ENCODE results near the gene PREB. TPM values are rescaled to one million over a fixed set of nuclear protein-coding genes. Genes with fewer than 3 reads are reported as not detected.

The PREB gene
- total and polyA plus RNA-seq, 2 of the 13 experiments (the other 11 are each of a cell fraction or from before 2014, with no cell fraction given): 112 to 192 TPM

DNA sequence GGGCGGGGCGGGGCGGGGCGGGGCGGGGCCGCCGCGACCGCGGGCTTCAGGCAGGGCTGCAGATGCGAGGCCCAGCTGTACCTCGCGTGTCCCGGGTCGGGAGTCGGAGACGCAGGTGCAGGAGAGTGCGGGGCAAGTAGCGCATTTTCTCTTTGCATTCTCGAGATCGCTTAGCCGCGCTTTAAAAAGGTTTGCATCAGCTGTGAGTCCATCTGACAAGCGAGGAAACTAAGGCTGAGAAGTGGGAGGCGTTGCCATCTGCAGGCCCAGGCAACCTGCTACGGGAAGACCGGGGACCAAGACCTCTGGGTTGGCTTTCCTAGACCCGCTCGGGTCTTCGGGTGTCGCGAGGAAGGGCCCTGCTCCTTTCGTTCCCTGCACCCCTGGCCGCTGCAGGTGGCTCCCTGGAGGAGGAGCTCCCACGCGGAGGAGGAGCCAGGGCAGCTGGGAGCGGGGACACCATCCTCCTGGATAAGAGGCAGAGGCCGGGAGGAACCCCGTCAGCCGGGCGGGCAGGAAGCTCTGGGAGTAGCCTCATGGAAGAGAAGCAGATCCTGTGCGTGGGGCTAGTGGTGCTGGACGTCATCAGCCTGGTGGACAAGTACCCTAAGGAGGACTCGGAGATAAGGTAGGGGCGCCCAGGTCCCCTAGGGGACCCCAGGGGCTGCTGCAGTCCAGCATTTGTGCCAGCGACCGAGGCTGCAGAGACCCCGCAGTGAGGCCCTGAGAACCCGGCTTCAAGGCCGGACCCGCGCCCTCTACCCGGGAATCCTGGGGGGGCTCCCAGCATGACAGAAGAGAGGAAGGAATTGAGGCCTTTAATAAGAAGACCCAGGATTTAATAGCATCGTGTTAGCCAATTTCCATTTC, 47.5 kb downstream of the PREB start, which contains the start of gene KHK (continued):
- TF ChIP-seq ZKSCAN5 (CRISPR knock-in tag; IDR thresholded peaks at IDR 0.05): no peak
- TF ChIP-seq ZKSCAN8 (CRISPR knock-in tag; IDR thresholded peaks at IDR 0.05; ENCODE audit: borderline replicate concordance): 0 out of 2 replicates have a peak, but pooled peaks have one; percentile 8
- no peak for TF ChIP-seq U2AF1 (optimal IDR thresholded peaks at IDR 0.05; ENCODE audit: low read depth, low read length)
- TF ChIP-seq, protein P1, sequence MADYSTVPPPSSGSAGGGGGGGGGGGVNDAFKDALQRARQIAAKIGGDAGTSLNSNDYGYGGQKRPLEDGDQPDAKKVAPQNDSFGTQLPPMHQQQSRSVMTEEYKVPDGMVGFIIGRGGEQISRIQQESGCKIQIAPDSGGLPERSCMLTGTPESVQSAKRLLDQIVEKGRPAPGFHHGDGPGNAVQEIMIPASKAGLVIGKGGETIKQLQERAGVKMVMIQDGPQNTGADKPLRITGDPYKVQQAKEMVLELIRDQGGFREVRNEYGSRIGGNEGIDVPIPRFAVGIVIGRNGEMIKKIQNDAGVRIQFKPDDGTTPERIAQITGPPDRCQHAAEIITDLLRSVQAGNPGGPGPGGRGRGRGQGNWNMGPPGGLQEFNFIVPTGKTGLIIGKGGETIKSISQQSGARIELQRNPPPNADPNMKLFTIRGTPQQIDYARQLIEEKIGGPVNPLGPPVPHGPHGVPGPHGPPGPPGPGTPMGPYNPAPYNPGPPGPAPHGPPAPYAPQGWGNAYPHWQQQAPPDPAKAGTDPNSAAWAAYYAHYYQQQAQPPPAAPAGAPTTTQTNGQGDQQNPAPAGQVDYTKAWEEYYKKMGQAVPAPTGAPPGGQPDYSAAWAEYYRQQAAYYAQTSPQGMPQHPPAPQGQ (CRISPR knock-in tag; IDR thresholded peaks at IDR 0.05; ENCODE audit: borderline replicate concordance): no peak
- no peak for TF ChIP-seq ZNF337 (CRISPR knock-in tag; IDR thresholded peaks at IDR 0.05; ENCODE audit: borderline replicate concordance, low read depth)
- TF ChIP-seq STAT5B (CRISPR knock-in tag; IDR thresholded peaks at IDR 0.05): 0 out of 2 replicates have a peak, but pooled peaks have one; percentile 5
- TF ChIP-seq, protein P2, sequence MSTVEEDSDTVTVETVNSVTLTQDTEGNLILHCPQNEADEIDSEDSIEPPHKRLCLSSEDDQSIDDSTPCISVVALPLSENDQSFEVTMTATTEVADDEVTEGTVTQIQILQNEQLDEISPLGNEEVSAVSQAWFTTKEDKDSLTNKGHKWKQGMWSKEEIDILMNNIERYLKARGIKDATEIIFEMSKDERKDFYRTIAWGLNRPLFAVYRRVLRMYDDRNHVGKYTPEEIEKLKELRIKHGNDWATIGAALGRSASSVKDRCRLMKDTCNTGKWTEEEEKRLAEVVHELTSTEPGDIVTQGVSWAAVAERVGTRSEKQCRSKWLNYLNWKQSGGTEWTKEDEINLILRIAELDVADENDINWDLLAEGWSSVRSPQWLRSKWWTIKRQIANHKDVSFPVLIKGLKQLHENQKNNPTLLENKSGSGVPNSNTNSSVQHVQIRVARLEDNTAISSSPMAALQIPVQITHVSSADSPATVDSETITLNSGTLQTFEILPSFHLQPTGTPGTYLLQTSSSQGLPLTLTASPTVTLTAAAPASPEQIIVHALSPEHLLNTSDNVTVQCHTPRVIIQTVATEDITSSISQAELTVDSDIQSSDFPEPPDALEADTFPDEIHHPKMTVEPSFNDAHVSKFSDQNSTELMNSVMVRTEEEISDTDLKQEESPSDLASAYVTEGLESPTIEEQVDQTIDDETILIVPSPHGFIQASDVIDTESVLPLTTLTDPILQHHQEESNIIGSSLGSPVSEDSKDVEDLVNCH (CRISPR knock-in tag; IDR thresholded peaks at IDR 0.05): no peak
- TF ChIP-seq, protein P3, sequence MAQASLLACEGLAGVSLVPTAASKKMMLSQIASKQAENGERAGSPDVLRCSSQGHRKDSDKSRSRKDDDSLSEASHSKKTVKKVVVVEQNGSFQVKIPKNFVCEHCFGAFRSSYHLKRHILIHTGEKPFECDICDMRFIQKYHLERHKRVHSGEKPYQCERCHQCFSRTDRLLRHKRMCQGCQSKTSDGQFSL (CRISPR knock-in tag; IDR thresholded peaks at IDR 0.05): no peak
- TF ChIP-seq, protein P4, sequence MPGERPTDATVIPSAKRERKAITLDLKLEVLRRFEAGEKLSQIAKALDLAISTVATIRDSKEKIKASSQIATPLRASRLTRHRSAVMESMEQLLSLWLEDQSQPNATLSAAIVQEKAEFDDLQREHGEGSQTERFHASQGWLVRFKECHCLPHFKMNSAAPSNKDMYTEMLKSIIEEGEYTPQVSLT (CRISPR knock-in tag; IDR thresholded peaks at IDR 0.05; ENCODE audit: borderline replicate concordance, low read depth): no peak
- TF ChIP-seq ZNF33A (CRISPR knock-in tag; IDR thresholded peaks at IDR 0.05; ENCODE audit: borderline replicate concordance): no peak
- TF ChIP-seq ZNF563 (CRISPR knock-in tag; IDR thresholded peaks at IDR 0.05): no peak
- TF ChIP-seq, protein P5, sequence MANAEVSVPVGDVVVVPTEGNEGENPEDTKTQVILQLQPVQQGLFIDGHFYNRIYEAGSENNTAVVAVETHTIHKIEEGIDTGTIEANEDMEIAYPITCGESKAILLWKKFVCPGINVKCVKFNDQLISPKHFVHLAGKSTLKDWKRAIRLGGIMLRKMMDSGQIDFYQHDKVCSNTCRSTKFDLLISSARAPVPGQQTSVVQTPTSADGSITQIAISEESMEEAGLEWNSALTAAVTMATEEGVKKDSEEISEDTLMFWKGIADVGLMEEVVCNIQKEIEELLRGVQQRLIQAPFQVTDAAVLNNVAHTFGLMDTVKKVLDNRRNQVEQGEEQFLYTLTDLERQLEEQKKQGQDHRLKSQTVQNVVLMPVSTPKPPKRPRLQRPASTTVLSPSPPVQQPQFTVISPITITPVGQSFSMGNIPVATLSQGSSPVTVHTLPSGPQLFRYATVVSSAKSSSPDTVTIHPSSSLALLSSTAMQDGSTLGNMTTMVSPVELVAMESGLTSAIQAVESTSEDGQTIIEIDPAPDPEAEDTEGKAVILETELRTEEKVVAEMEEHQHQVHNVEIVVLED (CRISPR knock-in tag; IDR thresholded peaks at IDR 0.05; ENCODE audit: borderline replicate concordance): peak; percentile 54; the same call in 1 of the 2 replicates
- TF ChIP-seq KDM3A (CRISPR knock-in tag; IDR thresholded peaks at IDR 0.05; ENCODE audit: low read depth): 0 out of 2 replicates have a peak, but pooled peaks have one; percentile 23
- TF ChIP-seq, protein P6, sequence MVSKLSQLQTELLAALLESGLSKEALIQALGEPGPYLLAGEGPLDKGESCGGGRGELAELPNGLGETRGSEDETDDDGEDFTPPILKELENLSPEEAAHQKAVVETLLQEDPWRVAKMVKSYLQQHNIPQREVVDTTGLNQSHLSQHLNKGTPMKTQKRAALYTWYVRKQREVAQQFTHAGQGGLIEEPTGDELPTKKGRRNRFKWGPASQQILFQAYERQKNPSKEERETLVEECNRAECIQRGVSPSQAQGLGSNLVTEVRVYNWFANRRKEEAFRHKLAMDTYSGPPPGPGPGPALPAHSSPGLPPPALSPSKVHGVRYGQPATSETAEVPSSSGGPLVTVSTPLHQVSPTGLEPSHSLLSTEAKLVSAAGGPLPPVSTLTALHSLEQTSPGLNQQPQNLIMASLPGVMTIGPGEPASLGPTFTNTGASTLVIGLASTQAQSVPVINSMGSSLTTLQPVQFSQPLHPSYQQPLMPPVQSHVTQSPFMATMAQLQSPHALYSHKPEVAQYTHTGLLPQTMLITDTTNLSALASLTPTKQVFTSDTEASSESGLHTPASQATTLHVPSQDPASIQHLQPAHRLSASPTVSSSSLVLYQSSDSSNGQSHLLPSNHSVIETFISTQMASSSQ (IDR thresholded peaks at IDR 0.05; ENCODE audit: low read depth): peak; percentile 30; the same call in 1 of the 2 replicates
- TF ChIP-seq, protein P6 (CRISPR knock-in tag; IDR thresholded peaks at IDR 0.05; ENCODE audit: borderline replicate concordance): 0 out of 2 replicates have a peak, but pooled peaks have one; percentile 0
- no peak for TF ChIP-seq DNMT3B (CRISPR knock-in tag; conservative IDR thresholded peaks at IDR 0.05)

All from HepG2 (cell line).